Lower lobe of right lung (tissue), 2 donors: ENCODE results near the gene EIF3I. TPM values are rescaled to one million over a fixed set of nuclear protein-coding genes. Genes with fewer than 3 reads are reported as not detected.
A peak's percentile ranks its signal among the peaks of the same experiment; 100 is the strongest.

Source experiments
- ATAC-seq, 2 donors: fragments of 200-7000 bp; cut with Tn5 transposase; one replicate each; pipeline ENCODE4 v1.9.1; 2020 to 2022; ENCODE audit warnings: mild to moderate bottlenecking in 2 of 2, moderate library complexity in 2 of 2
- DNase-seq: peaks from one replicate; pipeline ENCODE4 v3.0.0-alpha.2; 2020
- H3K27ac ChIP-seq: fragments of 200-600 bp; one replicate; pipeline ENCODE4 v1.8.0; 2022
- H3K27me3 ChIP-seq: fragments of 200-600 bp; one replicate; pipeline ENCODE4 v1.8.0; 2022; ENCODE audit warnings: low read depth
- H3K36me3 ChIP-seq: fragments of 200-600 bp; one replicate; pipeline ENCODE4 v1.8.0; 2022; ENCODE audit warnings: mild to moderate bottlenecking
- H3K4me1 ChIP-seq: fragments of 200-600 bp; one replicate; pipeline ENCODE4 v1.8.0; 2022
- H3K4me3 ChIP-seq: fragments of 200-600 bp; one replicate; pipeline ENCODE4 v1.8.0; 2022; ENCODE audit warnings: mild to moderate bottlenecking
- H3K9me3 ChIP-seq: fragments of 200-600 bp; one replicate; pipeline ENCODE4 v1.8.0; 2022
- intact Hi-C: fragments of 100-400 bp; cut with DNase I; formaldehyde crosslinking; loops from one replicate; pipeline ENCODE4 v1.11.0; 2022
- total RNA-seq: library from RNA; stranded (reverse); fragmentation: NEBNext Ultra II Directional; extraction: Animal tissue kit (Norgen Biotek cat#: 25700); gene quantifications from one replicate; pipeline ENCODE4 v1.2.1, GENCODE V29; 2021
- TF ChIP-seq, protein P1 (sequence below): fragments of 200-600 bp; IDR thresholded peaks from one replicate; pipeline ENCODE4 v1.8.0; 2022; ENCODE audit warnings: antibody characterized with exemption, mild to moderate bottlenecking
- donor health status: DM: no; HTN: yes; CAD: no; lungs with severe emphysema.

The EIF3I gene
- total RNA-seq, 1 donor from 2014 or later, result 99.4 TPM

DNA sequence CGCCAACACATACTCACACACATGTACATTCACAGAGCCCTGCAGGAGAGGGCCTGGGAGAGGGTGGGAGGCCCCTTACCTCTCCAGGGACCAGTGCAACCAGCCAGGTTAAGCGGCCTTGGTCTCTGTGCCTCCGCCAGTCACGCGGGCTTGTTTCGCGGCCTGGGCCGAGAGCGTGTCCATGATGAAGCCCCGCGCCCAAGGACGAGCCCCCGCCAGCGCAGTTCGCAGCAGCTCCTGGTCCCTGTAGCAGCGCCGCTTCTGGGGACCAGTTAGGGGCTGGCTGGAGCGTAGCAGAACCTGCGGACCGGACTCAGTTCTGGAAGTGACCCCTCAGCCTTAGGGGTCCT lies 17.6 kb downstream of the EIF3I start:
- DNase-seq (no peak), ATAC-seq (no peak)
- Histone ChIP-seq H3K4me1 (peaks cover 35% of the 10 kb centered on the region), H3K27ac (peak overlapping the region; percentile 76), H3K9me3 (no peaks in the 10 kb centered on the region), H3K36me3 (peaks cover 2% of the 10 kb centered on the region), H3K4me3 (peak overlapping the region; percentile 63), H3K27me3 (no peaks in the 10 kb centered on the region)
- intact Hi-C loops, result no loop called here
- TF ChIP-seq, protein P1, sequence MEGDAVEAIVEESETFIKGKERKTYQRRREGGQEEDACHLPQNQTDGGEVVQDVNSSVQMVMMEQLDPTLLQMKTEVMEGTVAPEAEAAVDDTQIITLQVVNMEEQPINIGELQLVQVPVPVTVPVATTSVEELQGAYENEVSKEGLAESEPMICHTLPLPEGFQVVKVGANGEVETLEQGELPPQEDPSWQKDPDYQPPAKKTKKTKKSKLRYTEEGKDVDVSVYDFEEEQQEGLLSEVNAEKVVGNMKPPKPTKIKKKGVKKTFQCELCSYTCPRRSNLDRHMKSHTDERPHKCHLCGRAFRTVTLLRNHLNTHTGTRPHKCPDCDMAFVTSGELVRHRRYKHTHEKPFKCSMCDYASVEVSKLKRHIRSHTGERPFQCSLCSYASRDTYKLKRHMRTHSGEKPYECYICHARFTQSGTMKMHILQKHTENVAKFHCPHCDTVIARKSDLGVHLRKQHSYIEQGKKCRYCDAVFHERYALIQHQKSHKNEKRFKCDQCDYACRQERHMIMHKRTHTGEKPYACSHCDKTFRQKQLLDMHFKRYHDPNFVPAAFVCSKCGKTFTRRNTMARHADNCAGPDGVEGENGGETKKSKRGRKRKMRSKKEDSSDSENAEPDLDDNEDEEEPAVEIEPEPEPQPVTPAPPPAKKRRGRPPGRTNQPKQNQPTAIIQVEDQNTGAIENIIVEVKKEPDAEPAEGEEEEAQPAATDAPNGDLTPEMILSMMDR, result no peak

DNA sequence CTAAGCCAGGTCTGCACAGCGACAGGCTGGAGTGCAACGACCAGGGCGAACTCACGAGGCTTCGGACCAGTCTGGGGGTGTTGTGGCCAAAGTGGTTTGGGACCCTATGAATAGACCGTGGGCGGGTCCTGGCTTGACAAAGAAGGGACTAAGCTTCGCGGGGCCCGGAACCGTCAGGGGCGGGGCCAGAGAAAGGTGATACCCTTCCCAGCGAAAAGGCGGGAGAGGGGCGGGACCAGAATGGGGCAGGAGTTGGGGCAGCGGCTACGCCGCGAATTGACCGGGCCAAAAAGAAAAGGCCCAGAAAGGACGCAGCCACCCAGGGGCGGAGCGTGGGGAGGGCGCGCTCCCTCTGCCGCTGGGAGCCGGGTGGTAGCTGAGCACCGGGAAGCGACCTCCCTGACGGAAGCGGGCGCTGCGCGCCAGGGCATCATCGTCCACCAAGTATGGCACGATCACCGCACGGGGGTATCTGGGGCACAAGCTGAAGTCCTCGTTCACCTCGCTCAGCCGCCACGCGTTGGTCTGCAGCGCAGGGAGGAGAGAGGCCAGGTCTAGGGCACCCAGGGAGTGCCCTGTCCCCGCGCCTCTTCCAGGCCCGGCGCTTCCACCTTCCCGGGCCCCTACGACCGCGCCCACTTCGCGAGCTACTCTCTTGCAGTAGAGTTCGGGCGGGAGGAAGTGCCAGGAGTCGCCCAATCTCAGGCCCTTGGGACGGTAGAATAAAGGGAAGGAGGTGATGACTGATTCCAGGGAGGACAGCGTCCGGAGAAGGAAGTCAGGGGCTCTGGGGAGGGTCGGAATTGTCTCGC lies 18.1 kb downstream of the EIF3I start:
- Histone ChIP-seq H3K4me1 (peaks cover 35% of the 10 kb centered on the region), H3K27ac (peak overlapping the region; percentile 76), H3K4me3 (peak overlapping the region; percentile 63), H3K27me3 (no peaks in the 10 kb centered on the region), H3K9me3 (no peaks in the 10 kb centered on the region), H3K36me3 (no peaks in the 10 kb centered on the region)
- peak; percentile 84 to 87 for ATAC-seq
- DNase-seq, result peak; percentile 75
- TF ChIP-seq, protein P1, result peak; percentile 38
- intact Hi-C loops, result no loop called here

DNA sequence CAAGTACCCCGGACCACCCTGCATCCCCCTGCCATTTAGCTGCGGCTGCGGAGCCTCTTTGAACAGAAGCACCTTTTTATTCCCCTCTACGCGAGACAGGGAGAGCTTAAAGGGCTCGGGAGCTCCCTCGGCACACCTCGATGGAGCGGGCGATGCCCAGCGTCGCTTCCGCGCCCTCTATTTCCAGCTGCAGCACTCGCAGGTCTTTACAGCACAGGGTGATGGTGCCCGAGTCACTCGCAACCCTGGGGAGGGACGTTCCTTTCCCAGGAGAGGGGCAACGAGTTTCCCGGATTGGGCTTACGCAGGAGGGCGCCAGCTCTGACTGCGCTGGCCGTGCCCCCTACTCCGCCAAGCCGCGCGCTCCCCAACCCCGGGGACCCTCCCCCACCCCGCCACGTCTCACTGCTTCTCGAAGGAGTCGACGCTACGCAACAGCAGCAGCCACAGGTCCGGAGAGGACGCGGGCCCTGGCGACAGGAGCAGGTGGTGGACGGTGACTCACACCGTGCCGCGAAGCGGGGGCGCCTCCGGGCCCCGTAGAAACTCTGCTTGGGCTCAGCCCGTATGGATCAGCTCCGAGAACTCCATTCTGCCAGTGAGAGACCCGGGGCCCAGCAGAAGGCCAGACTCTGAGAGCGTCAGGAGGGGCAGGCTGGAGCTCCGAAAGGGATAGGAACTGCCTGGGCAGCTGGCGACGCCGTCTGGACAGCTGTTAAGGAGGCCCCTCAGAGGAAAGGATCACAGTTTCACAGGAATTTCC lies 19.0 kb downstream of the EIF3I start:
- no peaks in the 10 kb centered on the region for H3K36me3 ChIP-seq
- H3K9me3 ChIP-seq, result no peaks in the 10 kb centered on the region
- TF ChIP-seq, protein P1, result no peak
- H3K27me3 ChIP-seq, result no peaks in the 10 kb centered on the region
- peak overlapping the region; percentile 76 for H3K27ac ChIP-seq
- ATAC-seq, result peak; percentile 67 to 82
- DNase-seq, result peak; percentile 64
- peaks cover 39% of the 10 kb centered on the region for H3K4me1 ChIP-seq
- H3K4me3 ChIP-seq, result peak overlapping the region; percentile 63
- intact Hi-C loops, result no loop called here

DNA sequence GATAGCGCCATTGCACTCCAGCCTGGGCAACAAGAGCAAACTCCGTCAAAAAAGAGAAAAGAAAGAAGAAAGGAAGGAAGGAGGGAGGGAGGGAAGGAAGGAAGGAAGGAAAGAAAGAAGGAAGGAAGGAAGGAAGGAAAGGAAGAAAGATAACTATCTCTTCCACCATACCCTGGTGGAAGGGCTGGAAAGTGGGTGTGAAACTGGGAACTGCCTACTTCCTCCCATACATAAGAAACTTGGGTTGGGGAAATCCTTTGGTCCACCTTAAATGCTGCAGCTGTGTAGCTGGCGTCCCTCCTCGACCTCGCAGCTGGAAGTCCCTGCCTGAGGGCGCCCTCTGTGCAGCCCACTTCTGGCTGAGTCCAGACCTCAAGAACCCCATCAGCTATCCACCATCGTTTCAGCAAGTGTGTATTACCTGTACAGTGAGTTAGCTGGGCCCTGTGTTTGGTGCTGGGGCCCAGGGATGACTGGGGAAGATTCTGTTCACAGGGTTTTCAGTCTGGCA lies 20.2 kb downstream of the EIF3I start:
- DNase-seq, result no peak
- intact Hi-C loops, result no loop called here
- peak overlapping the region; percentile 24 for H3K27ac ChIP-seq
- peak overlapping the region; percentile 30 for H3K4me3 ChIP-seq
- no peaks in the 10 kb centered on the region for H3K9me3 ChIP-seq
- ATAC-seq, result no peak
- H3K36me3 ChIP-seq, result no peaks in the 10 kb centered on the region
- TF ChIP-seq, protein P1, result no peak
- H3K4me1 ChIP-seq, result peaks cover 49% of the 10 kb centered on the region
- no peaks in the 10 kb centered on the region for H3K27me3 ChIP-seq

DNA sequence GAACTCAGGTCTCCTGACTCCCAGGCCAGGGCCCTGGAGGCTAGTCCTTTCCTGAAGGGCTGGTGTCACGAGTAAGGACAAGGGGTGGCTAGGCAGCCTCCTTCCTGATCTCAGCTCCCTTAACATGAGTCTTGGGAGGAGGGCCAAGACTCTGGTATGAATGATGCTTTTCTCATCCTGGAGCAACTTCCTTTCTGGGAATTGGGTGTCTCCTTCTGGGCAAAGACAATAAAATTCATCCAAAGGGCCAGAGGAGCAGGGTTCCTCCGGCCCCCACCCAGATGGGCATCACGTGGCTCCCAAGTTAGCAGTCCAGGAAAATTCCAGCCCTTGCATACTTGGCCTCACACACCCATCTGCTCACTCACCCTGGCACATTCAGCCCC lies 24.7 kb downstream of the EIF3I start, which contains the start of gene FAM167B:
TSS of gene FAM167B (plus strand) at position 335 of the 386 bp plus-strand sequence. CDS start 200 bp downstream, outside the sequence.
- Histone ChIP-seq H3K36me3 (no peaks in the 10 kb centered on the region), H3K4me1 (peaks cover 62% of the 10 kb centered on the region), H3K27me3 (peaks cover 4% of the 10 kb centered on the region), H3K9me3 (no peaks in the 10 kb centered on the region), H3K4me3 (peak within 1 kb of the TSS; percentile 43), H3K27ac (peak within 1 kb of the TSS; percentile 81)
- TF ChIP-seq, protein P1, result no peak
- DNase-seq, result no peak
- ATAC-seq, result peak; percentile 27 to 34
- intact Hi-C loops, result no loop called here
